GM13977 (cell line): ENCODE results near the gene DPP4.

Experiments used
- DNase-seq: peaks from one replicate; pipeline ENCODE4 v3.0.0; 2012; ENCODE audit warnings: low spot score
- CTCF ChIP-seq: IDR thresholded peaks from 2 replicates; pipeline ENCODE4 v1.5.1; 2012; ENCODE audit warnings: mild to moderate bottlenecking, control low read depth; ENCODE audit not compliant: insufficient read depth; ENCODE audit errors: extremely low read depth, missing control alignments
- in situ Hi-C: fragments of 300-500 bp; cut with MboI; formaldehyde crosslinking; loops from one replicate; pipeline ENCODE4 v1.12.0; 2022; ENCODE audit warnings: low sequenced_read_pairs, low pct_unique_long_range_greater_than_20kb, mixed read lengths, inconsistent platforms; ENCODE audit not compliant: unreplicated experiment

DPP4 gene

GRCh38 chr2:162060532-162060931 lies 13.5 kb downstream of the DPP4 start:
- no peak for DNase-seq
- no peak for TF ChIP-seq CTCF
- in situ Hi-C loops, result no loop called here

DNA sequence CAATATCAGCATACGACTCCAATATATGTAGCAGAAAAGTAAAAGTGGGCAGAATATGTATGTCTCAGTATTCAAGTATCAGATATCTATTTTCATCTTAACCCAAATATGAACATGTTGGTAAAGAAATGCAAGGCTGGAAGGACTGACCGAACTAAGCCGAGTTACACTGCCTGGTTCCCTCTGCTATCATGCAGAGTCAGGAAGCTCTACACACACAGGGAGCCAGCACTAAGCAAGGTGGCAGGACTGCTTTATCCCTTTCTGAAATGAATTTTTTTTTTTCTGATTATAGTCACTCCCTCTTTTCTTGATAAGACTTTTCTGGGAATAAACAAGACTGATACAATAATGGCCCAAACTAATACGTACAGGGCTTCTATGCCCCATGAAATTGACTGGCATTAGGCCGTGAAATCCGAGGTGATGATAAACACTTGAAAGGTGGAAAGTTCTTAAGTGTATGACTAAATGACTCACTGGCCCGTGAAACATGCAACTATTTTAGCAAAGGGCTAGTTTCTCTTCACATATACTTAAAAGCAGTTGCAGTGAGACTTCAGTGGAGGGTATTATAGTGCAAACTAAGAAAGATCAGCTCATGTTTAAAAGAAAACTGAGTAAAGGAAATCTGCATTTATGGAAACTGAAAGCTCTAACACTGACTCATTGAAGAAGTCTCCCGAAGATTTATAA lies 14.9 kb downstream of the DPP4 start:
- peak; percentile 52 for DNase-seq
- in situ Hi-C loops, result no loop called here
- TF ChIP-seq CTCF, result no peak

GRCh38 chr2:162057426-162057825 lies 16.6 kb downstream of the DPP4 start:
- no peak for DNase-seq
- in situ Hi-C loops, result no loop called here
- no peak for TF ChIP-seq CTCF

DNA sequence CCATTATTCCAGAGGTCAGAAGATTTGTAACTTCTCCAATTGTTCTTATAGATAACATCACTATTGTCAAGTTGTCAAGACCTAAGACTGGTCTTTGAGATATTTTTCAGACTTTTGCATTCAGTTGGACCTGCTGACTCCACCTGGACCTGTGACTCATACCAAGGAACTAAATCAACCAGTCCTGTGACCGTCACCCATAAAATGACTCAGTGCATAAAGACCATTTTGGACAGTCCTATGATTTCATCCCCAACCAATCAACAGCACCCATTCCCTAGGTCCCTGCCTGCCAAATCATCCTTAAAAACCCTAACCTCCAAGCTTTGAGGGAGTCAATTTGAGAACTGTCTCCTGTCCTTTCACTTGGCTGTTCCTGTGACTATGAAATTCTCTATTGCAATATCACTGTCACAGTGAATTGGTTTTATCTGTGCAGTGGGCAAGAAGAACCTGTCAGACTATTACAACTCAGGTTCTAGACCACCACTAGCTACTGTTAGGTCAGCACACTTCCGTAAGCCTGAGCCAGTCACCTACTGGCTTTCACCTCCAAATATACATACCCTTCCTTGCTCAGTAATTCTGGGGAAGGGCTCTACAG lies 17.1 kb downstream of the DPP4 start:
- no peak for TF ChIP-seq CTCF
- in situ Hi-C loops, result no loop called here
- DNase-seq, result no peak

GRCh38 chr2:162053808-162054155 lies 20.2 kb downstream of the DPP4 start:
- in situ Hi-C loops, result no loop called here
- DNase-seq, result no peak
- no peak for TF ChIP-seq CTCF

- in situ Hi-C loops, result no loop called here
- DNase-seq, result no peak
- no peak for TF ChIP-seq CTCF
Measured at GRCh38 chr2:162053066-162053807, 20.8 kb downstream of the DPP4 start.
